TTC549 (cell line): Measurements from ENCODE around the gene EXTL2.
"Not testable (repeated sequence)": the region's sequence is repeated elsewhere in the genome, so short reads cannot be mapped to it uniquely, and the experiment has no call there.

ENCODE experiments used
- FAIRE-seq: peaks from 2 replicates; lab custom pipeline; 2012; peaks lifted over from hg19 to GRCh38; lab: Jason Lieb, UNC

Gene EXTL2

GRCh38 chr1:100902365-100902764 lies 7.7 kb upstream of the EXTL2 start:
- no peak for FAIRE-seq

DNA sequence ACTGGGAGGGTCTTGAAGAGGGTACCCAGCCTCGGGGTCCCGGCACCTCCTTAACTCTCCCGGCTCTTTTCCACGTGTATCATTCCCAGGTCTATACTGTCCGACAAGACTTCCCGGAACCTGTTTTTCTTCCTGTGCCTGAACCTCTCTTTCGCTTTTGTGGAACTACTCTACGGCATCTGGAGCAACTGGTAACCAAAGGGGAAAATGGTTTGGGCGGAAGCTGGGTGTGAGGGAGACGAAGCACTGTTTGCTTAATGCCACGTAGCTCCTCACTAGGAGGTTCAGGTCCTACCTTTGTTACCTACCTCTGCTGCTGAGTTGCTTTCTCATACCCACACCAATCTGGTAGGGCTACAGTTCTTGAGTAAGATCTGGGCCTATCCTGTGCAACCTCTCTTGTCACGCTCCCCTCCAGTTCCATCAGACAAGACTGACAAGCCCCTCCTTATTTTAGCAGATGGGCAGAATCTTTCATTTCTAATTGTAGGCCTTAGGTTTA lies 1.9 kb upstream of the EXTL2 start:
- no peak for FAIRE-seq

GRCh38 chr1:100895540-100896480 lies 1.2 kb upstream of the EXTL2 start, which contains the start of gene SLC30A7:
Gene SLC30A7, plus strand, starts transcription at chr1:100896090. Its CDS starts 173 bp downstream, at chr1:100896263.
- no peak for FAIRE-seq

DNA sequence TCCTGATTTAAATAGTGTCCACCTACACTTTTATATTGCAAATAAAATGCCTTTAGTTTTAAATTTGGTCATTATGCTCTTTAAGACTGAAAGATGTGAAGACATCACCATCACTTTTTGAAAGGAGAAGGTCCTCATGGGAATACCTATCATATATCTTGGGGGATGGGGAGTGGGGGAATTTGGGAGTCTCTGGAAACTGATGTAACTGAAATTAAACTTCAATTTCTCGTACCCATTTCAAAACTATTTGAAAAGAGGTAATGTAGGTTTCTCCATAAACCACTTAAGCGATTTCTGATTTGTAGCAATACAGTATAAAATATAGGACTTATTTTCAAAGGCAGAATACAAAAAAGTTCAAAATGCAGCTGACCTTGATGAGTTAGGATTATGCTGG lies 924 bp downstream of the EXTL2 start:
- FAIRE-seq = no peak

DNA sequence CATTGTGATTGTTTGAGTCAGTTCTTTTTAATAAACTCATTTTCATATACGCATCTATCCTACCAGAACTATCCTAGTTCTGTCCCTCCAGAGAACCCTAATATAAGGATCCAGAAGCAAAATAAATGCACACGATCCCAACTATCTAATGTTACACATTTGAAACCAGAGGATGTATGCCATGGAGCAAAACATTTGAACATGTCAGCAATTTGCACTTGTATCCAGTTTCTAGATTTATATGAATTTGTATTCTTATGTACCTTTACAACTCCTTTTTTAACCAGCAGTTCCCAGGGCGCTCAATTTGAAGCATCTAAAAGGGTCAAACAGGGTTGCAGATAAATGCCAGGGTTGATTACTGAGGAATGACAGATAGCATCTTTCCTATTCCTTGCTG lies 2.1 kb downstream of the EXTL2 start:
- FAIRE-seq = no peak

DNA sequence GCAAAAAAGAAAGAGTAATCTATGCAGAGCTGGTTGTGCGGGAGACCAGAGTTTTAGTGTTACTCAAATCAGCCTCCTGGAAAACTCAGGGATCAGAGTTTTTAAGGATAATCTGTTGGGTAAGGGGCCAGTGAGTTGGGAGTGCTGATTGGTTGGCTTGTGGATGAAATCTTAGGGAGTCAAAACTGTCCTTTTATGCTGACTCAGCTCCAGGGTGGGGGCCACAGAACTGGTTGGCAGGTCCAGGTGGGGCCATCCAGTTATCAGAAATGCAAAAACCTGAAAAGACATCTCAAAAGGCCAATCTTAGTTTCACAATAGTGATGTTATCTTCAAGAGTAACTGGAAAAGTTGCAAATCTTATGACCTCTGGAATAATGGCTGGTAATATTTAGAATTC lies 3.3 kb downstream of the EXTL2 start:
- FAIRE-seq = no peak

DNA sequence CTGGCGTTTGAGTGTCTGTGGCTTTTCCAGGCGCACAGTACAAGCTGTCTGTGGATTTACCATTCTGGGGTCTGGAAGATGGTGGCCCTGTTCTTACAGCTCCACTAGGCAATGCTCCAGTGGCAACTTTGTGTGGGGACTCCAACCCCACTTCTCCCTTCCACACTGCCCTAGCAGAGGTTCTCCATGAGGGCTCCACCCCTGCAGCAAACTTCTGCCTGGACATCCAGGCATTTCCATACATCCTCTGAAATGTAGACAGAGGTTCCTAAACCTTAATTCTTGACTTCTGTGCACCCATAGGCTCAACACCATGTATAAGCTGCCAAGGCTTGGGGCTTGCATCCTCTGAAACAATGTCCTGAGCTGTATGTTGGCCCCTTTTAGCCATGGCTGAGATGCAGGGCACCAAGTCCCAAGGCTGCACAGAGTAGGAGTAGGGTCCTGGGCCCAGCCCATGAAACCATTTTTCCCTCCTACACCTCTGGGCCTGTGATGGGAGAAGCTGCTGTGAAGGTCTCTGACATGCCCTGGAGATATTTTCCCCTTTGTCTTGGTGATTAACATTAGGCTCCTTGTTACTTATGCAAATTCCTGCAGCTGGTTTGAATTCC lies 4.7 kb downstream of the EXTL2 start:
- FAIRE-seq = not testable (repeated sequence)

GRCh38 chr1:100889007-100889406 lies 5.6 kb downstream of the EXTL2 start:
- FAIRE-seq = not testable (repeated sequence)

- no peak for FAIRE-seq
These were observed 10.7 kb downstream of the EXTL2 start for GRCh38 chr1:100883963-100884362.

GRCh38 chr1:100882698-100883097 lies 11.9 kb downstream of the EXTL2 start:
- no peak for FAIRE-seq

DNA sequence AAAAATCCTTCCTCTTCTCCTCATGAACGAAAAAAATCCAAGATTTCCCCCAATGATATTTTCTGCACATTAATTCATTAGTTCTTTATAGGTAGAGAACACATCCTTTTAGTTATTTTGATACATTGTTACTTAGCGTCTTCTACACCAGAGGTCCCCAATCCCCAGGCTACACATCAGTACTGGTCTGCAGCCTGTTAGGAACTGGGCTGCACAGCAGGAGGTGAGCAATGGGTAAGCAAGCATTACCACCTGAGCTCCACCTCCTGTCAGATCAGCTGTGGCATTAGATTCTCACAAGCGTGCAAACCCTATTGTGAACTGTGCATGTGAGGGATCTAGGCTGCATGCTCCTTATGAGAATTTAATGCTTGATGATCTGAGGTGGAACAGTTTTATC lies 13.0 kb downstream of the EXTL2 start:
- no peak for FAIRE-seq

- FAIRE-seq = no peak
These were observed 15.2 kb downstream of the EXTL2 start for GRCh38 chr1:100879422-100879821.

GRCh38 chr1:100876291-100876690 lies 18.4 kb downstream of the EXTL2 start:
- FAIRE-seq = no peak

DNA sequence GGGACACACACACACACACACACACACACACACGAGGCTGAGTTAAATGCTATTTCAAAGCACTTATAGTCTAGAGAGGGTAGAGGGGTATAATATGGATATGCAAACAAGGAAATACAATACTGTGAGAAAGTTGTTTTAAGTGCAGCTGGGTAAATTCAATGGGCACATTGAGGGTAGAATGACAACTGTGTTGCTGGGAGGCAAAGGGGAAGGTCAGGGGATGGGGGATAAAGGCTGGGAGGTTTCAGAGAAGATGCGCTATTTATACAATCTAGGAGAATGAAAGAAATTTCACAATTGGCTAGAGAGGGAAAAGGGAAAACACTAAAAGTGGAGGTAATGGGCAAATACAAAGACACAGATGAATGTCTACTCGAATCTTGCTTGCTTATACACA lies 19.4 kb downstream of the EXTL2 start:
- FAIRE-seq = no peak

DNA sequence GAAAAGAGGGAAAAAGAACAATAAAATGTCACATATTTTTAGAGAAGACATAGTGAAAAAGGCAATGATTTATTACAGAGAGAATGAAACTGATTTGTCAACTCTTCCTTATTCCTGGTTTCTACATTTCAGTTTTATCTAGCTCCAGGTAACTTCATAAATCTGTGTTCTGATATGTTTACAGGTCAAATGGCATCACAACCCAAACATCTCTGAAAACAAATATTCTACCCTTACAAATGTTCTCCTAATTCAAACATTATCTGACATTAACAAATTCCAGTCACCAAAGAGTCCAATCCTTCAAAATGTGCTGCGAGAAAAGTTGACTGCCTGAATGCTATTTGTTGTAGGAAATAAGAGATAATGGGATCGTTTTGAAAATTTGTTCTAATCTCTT lies 20.2 kb downstream of the EXTL2 start:
- no peak for FAIRE-seq

- no peak for FAIRE-seq
These were observed 24.6 kb downstream of the EXTL2 start for GRCh38 chr1:100869996-100870395.

DNA sequence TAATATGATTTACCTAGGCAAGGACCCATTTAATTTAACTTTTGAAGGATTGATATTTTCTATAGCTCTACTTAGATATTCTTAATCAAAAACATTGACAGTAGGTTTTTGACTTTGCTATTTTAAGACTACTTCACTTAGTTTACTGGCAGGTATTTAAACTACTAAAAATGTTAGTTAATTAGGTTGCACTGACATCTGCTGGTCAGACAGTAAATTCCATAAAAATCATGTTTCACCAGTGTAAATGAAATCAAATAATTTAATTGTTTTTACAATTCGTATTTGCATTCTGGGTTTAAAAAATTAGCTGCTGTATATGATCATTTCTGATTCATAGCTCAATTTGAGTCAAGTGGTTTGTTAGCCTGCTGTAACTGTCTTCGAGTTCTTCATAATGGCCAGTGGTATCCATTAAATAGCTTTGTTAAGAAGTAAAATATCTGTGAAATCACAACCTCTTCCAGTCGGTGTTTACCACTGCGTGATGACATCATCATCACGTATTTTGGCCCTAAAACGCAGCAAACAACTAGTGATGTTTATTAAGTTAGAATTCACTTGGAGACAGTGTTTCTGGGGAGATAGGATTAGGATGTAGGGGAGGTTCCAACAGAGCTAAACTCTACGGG lies 26.2 kb downstream of the EXTL2 start:
- peak; percentile 87 for FAIRE-seq

- FAIRE-seq = no peak
These were observed 27.8 kb downstream of the EXTL2 start for GRCh38 chr1:100866901-100867206.

GRCh38 chr1:100866041-100866900 lies 28.4 kb downstream of the EXTL2 start:
- no peak for FAIRE-seq

- FAIRE-seq = no peak
These were observed 32.1 kb downstream of the EXTL2 start for GRCh38 chr1:100862591-100862990.

- FAIRE-seq = no peak
These were observed 33.3 kb downstream of the EXTL2 start for GRCh38 chr1:100861379-100861778.

GRCh38 chr1:100860397-100860991 lies 34.1 kb downstream of the EXTL2 start:
- FAIRE-seq = no peak
